ENCODE measurements around the gene ACACB.
"Not testable (repeated sequence)": the region's sequence is repeated elsewhere in the genome, so short reads cannot be mapped to it uniquely, and the experiment has no call there.

DNA sequence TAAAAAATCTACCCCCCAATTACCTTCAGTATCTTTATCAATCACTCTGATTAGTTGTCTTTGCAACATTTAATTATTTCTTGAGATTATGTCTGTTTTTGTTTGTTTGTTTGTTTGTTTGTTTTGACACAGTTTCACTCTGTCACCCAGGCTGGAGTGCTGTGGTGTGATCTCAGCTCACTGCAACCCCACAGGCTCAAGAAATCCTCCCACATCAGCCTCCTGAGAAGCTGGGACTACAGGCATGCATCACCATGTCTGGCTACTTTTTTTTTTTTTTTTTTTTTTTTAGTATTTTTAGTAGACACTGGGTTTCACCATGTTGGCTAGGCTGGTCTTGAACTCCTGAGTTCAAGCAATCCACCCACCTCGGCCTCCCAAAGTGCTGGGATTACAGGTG, 30.7 kb downstream of the ACACB start:
- TF ChIP-seq, protein P1, sequence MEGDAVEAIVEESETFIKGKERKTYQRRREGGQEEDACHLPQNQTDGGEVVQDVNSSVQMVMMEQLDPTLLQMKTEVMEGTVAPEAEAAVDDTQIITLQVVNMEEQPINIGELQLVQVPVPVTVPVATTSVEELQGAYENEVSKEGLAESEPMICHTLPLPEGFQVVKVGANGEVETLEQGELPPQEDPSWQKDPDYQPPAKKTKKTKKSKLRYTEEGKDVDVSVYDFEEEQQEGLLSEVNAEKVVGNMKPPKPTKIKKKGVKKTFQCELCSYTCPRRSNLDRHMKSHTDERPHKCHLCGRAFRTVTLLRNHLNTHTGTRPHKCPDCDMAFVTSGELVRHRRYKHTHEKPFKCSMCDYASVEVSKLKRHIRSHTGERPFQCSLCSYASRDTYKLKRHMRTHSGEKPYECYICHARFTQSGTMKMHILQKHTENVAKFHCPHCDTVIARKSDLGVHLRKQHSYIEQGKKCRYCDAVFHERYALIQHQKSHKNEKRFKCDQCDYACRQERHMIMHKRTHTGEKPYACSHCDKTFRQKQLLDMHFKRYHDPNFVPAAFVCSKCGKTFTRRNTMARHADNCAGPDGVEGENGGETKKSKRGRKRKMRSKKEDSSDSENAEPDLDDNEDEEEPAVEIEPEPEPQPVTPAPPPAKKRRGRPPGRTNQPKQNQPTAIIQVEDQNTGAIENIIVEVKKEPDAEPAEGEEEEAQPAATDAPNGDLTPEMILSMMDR (conservative IDR thresholded peaks at IDR 0.05 in 1 of 2, IDR thresholded peaks at IDR 0.05 in 1 of 2; ENCODE audit: extremely low read depth in 1 of 2, insufficient read depth in 1 of 2, low read depth in 1 of 2, low read length in 2 of 2) = not testable (repeated sequence)
- TF ChIP-seq EZH2 (IDR thresholded peaks at IDR 0.05; ENCODE audit: borderline replicate concordance, low read length) = not testable (repeated sequence)
